RWPE2 (cell line): ENCODE results near the gene ZIM2.

Experiments used
- ATAC-seq: fragments of 200-7000 bp; cut with Tn5 transposase; 3 replicates; pipeline ENCODE4 v1.9.1; 2021; ENCODE audit warnings: low read depth
- DNase-seq: peaks from one replicate; pipeline ENCODE4 v3.0.0-alpha.2; 2020; ENCODE audit warnings: low spot score
- H3K27ac ChIP-seq: fragments of 450-650 bp; 2 replicates; pipeline ENCODE4 v1.5.1; 2017; ENCODE audit warnings: mild to moderate bottlenecking; ENCODE audit not compliant: poor library complexity, severe bottlenecking
- H3K27me3 ChIP-seq: fragments of 250-450 bp; sonication (Bioruptor Pico); 2 replicates; pipeline ENCODE4 v1.5.1; 2021; ENCODE audit warnings: mild to moderate bottlenecking, moderate library complexity; ENCODE audit not compliant: insufficient read depth, poor library complexity, severe bottlenecking
- H3K36me3 ChIP-seq: fragments of 250-450 bp; sonication (Bioruptor Pico); 2 replicates; pipeline ENCODE4 v1.5.1; 2020; ENCODE audit warnings: low read depth, mild to moderate bottlenecking, moderate library complexity
- H3K4me1 ChIP-seq: fragments of 250-450 bp; sonication (Bioruptor Pico); 2 replicates; pipeline ENCODE4 v1.5.1; 2021; ENCODE audit warnings: mild to moderate bottlenecking, moderate library complexity; ENCODE audit not compliant: insufficient read depth, poor library complexity, severe bottlenecking
- H3K4me3 ChIP-seq: fragments of 250-450 bp; sonication (Bioruptor Pico); 2 replicates; pipeline ENCODE4 v1.5.1; 2021; ENCODE audit warnings: mild to moderate bottlenecking, moderate library complexity; ENCODE audit not compliant: severe bottlenecking
- H3K9me3 ChIP-seq: fragments of 250-450 bp; sonication (Bioruptor Pico); 2 replicates; pipeline ENCODE4 v1.5.1; 2021; ENCODE audit warnings: mild to moderate bottlenecking, moderate library complexity; ENCODE audit not compliant: severe bottlenecking
- TF ChIP-seq, protein P1 (sequence below): fragments of 450-650 bp; IDR thresholded peaks from one replicate; pipeline ENCODE4 v1.5.1; 2017; ENCODE audit warnings: mild to moderate bottlenecking, moderate library complexity; ENCODE audit not compliant: poor library complexity, severe bottlenecking

The ZIM2 gene

GRCh38 chr19:56831255-56831654 is 9.3 kb downstream of the ZIM2 start:
- no peak for ATAC-seq

GRCh38 chr19:56829596-56829995 is 10.9 kb downstream of the ZIM2 start:
- Histone ChIP-seq H3K27ac (no peak overlapping the region), H3K4me1 (no peaks in the 10 kb centered on the region), H3K27me3 (no peaks in the 10 kb centered on the region), H3K4me3 (no peak overlapping the region), H3K36me3 (no peaks in the 10 kb centered on the region), H3K9me3 (no peaks in the 10 kb centered on the region)
- no peak for DNase-seq
- TF ChIP-seq, protein P1, sequence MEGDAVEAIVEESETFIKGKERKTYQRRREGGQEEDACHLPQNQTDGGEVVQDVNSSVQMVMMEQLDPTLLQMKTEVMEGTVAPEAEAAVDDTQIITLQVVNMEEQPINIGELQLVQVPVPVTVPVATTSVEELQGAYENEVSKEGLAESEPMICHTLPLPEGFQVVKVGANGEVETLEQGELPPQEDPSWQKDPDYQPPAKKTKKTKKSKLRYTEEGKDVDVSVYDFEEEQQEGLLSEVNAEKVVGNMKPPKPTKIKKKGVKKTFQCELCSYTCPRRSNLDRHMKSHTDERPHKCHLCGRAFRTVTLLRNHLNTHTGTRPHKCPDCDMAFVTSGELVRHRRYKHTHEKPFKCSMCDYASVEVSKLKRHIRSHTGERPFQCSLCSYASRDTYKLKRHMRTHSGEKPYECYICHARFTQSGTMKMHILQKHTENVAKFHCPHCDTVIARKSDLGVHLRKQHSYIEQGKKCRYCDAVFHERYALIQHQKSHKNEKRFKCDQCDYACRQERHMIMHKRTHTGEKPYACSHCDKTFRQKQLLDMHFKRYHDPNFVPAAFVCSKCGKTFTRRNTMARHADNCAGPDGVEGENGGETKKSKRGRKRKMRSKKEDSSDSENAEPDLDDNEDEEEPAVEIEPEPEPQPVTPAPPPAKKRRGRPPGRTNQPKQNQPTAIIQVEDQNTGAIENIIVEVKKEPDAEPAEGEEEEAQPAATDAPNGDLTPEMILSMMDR = no peak
- ATAC-seq = no peak

More at GRCh38 chr19:56831255-56831654, 9.3 kb downstream of the ZIM2 start:
- Histone ChIP-seq H3K9me3 (no peaks in the 10 kb centered on the region), H3K27ac (no peak overlapping the region), H3K36me3 (no peaks in the 10 kb centered on the region), H3K4me3 (no peak overlapping the region), H3K27me3 (no peaks in the 10 kb centered on the region), H3K4me1 (no peaks in the 10 kb centered on the region)
- DNase-seq = no peak
- TF ChIP-seq, protein P1 = no peak

DNA sequence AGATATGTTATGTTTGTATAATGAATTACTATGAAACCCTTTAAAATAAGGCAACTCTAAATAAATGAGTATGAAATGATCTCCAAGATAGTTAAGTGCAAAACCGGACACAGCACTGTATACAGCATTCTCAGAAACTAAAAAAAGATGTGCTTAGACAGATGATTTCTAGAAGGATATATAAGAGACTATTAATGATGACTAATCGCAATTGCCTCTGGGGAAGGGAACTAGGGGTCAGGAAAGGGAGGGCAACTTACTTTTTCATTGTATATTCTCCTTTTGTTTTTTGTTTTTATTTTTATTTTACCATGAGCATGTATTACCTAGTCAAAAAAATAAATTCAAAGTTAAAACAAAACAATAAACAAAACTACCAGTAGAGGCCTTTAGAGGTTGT is 12.8 kb downstream of the ZIM2 start:
- no peaks in the 10 kb centered on the region for H3K27me3 ChIP-seq
- DNase-seq (no peak), ATAC-seq (no peak)
- H3K4me1 ChIP-seq = no peaks in the 10 kb centered on the region
- H3K27ac ChIP-seq = no peak overlapping the region
- H3K4me3 ChIP-seq = no peak overlapping the region
- TF ChIP-seq, protein P1 = no peak
- H3K9me3 ChIP-seq = no peaks in the 10 kb centered on the region
- no peaks in the 10 kb centered on the region for H3K36me3 ChIP-seq

- Histone ChIP-seq H3K9me3 (no peaks in the 10 kb centered on the region), H3K36me3 (no peaks in the 10 kb centered on the region), H3K4me1 (no peaks in the 10 kb centered on the region), H3K27me3 (no peaks in the 10 kb centered on the region), H3K27ac (no peak overlapping the region), H3K4me3 (no peak overlapping the region)
- ATAC-seq = no peak
- DNase-seq = no peak
- TF ChIP-seq, protein P1 = no peak
Measured at GRCh38 chr19:56823956-56824355, 16.6 kb downstream of the ZIM2 start.

DNA sequence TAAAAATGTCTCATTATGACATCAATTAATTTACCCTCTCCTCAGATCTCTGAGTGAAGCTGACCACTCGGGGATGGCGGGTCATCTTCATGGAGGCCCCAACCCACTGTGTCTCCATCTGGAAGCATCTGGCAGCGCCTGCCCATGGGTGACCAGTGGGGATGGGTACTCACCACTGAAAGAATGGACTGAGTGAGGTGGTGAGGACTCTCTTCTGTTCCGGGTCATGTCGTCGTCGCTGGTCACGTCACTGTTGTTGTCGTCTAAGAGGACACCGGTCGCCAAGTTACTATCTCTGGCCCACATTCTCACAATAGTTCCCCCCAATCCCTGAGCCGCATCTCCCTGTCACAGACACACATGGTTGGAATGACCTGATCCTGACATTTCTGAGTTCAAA is 17.1 kb downstream of the ZIM2 start:
- Histone ChIP-seq H3K9me3 (no peaks in the 10 kb centered on the region), H3K36me3 (no peaks in the 10 kb centered on the region), H3K4me1 (no peaks in the 10 kb centered on the region), H3K27ac (no peak overlapping the region), H3K27me3 (no peaks in the 10 kb centered on the region), H3K4me3 (no peak overlapping the region)
- ATAC-seq (no peak), DNase-seq (no peak)
- TF ChIP-seq, protein P1 = no peak
